Stimulated activated CD8-positive, alpha-beta memory T cell treated with anti-CD3 and anti-CD28 coated beads, Interleukin-12 subunit alpha, Interleukin-12 subunit beta, amount 100 ng/mL, for 24 hours (primary cell): ENCODE data around the gene KCNC4.

Experiments
- DNase-seq: peaks from one replicate; pipeline ENCODE4 v3.0.0-alpha.2; 2020; ENCODE audit errors: extremely low read depth

Gene KCNC4

GRCh38 chr1:110211496-110212168 lies 1.5 kb downstream of the KCNC4 start:
- no peak for DNase-seq

DNA sequence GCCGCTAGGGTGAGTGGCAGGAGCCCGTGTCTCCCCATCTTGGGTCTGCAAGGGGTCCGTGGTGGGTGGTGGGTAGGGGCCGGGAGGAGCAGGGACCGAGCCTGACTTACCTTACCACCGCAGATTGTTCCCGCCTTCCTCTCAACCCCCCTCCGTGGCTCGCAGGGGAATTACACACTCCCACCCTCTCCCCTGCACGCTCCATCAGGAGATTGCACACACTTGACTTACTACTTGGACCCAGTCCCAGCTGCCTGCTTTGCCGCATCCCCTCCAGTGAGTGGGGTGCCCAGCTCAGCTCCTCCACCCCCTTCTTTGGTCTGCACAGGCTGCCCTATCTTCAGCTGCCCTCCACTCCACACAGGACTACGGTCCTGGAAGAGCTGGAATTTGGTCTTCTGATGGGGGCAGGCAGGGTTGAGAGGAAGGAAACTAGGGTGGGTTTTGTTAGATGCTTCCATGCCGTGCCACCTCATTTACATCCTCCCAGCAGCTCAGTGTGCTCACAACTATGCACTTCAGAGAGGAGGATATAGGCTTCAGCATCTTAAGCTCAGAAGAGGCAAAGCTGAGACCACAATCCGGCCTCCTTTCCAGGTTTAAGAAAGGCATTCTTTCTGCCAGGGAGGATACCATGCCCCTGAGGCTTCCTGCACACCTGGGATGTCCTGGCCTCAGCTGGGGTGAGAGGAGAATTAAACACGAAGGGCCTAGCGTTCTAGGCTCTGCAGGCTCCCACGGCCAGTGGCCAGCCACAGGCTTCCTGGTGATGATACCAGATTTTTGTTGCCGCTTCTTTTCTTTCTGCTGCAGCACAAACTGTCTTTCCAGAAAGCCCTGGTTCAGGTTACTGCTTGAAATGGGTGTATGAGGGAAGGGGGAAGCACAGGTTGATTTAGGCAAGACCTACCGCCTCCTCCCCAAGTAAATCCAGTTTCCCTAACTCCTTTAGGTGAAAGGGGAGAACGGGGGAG lies 2.3 kb downstream of the KCNC4 start:
- no peak for DNase-seq

DNA sequence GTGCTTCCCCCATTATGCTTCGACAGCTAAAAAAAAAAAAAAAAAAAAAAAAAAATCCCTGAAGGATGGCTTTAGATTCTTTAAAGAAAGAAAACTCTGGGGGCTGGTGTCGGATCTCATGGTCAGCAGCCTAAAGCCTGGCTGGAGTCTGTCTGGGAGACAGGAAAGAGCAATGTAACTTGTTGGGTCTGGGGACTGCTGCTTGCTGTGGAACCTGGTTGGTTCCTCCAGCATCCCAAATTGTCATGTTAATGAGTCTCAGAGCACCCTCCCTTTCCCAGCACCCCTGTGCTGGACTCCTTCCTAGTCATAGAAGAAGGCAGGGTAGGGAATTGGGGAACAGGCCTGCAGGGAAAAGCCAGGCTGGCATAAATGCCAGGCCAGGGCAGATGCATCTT lies 3.0 kb downstream of the KCNC4 start:
- DNase-seq: no peak

DNA sequence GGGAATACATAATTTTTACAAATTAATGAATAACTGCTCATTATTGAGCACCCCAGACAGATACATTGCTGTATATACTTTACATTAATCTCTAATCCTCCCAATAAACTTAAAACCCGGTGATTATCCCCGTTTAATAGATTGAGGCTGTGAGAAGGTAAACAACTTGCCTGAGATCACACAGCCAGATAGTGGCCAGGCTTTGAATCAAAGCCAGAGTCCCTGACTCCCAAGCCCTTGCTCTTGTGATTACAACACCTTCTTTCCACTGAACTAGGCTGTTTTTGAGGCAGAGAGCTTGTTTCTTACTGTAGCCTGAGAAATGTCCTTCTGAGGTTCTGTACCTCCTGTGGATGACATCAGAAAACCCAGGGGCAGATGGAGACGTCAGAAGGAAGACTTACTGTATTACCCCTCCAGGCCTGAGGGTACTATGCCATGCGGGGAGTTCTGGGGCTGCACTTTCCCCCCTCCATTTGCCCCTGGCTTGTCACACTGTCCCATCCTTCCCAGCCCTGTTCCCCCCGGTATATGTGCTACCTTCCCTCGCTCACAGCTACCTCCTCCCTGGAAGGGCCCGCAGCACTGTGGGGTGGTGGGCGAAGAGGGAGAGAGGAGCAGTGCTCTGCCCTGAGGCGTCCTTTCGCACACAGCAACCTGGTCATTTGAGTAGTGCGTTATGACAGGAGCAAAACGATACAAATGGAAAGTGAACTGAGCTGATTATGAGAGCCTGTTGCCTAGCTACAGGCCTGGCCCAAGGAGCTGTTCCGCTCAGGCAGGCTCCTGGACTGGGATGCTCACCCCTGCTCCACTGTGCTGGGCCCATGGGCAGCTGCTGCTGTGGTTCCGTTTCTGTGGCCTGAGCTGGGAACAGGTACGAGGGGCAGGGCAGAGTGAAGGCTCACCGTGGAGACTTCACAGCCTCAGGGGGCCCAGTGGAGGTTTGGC lies 4.6 kb downstream of the KCNC4 start:
- DNase-seq: no peak

DNA sequence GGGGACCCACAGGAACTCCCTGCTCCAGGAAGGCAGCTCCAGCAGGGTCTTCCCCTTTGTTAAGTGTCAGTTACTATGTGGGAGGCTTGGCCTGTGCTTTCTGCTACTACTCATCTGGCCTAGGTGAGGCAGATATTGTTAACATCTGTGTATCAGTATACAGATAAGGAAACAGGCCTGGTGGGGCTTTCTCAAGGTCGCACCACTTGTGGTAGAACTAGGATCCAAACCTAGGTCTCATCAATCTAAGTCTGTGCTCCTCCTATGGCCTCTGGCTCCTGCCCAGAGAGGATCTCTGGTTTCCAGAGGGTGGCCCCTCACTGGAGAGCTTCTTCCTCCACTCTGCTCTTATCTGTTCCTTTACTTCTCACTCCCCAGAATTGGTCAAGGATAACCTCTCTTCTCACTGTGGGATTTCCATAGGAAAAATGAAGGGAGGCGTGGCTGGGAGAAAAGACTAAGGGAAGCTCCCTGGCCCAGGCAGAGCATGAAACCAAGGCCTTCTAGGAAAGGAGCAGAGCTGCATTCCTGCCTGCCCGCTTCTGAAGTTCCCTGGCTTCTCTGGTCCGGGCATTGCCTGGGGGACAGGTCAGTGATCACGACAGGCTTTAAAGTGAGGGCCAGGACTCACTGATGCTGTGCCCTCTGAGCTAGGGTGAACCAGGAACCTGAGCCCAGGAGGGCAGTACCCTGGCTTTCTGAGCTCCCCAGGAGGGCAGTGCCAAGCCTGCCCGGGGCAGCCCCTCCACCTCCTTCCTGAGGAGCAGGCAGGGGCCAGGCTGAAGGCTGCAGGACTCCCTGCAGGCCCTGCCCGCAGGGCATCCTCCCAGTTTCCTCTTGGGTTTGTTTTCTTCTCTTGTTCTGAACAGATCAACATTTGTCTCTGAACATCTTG lies 5.8 kb downstream of the KCNC4 start:
- DNase-seq: no peak

GRCh38 chr1:110216844-110217444 lies 6.8 kb downstream of the KCNC4 start:
- DNase-seq: no peak

DNA sequence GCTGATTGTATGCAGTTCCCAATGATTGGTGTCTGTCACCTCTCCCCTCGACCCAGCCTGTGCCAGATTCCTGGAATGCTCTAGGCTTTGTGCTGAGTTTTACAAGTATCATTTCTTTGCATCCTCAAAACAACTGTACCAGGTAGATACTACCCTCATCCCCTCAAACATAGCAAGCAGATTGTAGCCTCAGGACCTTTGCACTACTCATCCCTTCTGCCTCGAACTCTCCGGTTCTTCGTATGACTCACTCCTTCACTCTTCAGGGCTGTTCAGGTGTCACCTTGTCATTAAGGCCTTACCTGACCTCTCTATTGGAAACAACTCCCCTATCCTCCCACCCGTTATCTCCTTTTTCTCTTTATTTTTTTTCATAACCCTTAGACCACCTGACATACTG lies 8.0 kb downstream of the KCNC4 start:
- DNase-seq: no peak

DNA sequence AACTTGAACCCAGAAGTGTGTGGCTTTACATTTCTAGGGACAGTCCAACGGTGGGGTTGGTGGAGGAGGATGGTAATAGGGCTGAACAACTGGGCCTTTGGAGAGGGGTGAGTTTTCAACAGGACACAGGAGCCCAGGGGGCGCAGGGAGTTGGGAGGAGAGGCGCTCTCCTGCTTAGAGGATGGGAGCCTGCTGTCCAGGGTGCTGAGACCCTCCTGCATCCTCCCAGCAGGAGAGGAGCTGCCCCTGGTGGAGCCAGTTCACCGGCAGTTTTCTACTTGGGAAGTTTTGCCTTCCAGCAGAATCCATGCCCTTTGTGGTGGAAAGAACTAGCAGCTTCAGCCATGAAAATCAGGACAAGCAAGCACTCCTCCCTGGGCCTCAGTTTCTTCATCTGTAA lies 8.6 kb downstream of the KCNC4 start:
- DNase-seq: no peak

DNA sequence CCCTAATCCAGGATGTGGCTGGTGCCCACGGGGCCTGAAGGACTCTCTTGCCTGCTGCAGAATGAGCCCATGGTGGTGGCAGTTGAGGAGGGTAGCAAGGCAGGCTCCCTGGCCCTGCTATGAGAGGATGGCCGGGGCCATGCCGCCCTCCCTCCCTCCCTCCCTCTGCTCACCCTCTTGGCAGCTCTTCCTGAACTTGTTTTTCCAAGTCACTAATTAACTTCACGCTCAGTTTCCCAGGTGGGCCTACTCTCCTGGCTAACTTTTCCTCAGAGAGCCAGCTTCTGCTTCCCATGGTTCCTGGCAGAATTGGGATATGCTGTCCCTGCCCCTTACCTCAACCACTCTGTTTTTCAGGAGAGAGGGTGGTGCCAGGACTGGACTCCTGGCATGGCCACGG lies 10.2 kb downstream of the KCNC4 start:
- no peak for DNase-seq

- DNase-seq: no peak
These were observed 11.0 kb downstream of the KCNC4 start for GRCh38 chr1:110221119-110221518.

GRCh38 chr1:110223127-110223526 lies 13.0 kb downstream of the KCNC4 start:
- no peak for DNase-seq

GRCh38 chr1:110223581-110223980 lies 13.5 kb downstream of the KCNC4 start:
- DNase-seq: no peak

DNA sequence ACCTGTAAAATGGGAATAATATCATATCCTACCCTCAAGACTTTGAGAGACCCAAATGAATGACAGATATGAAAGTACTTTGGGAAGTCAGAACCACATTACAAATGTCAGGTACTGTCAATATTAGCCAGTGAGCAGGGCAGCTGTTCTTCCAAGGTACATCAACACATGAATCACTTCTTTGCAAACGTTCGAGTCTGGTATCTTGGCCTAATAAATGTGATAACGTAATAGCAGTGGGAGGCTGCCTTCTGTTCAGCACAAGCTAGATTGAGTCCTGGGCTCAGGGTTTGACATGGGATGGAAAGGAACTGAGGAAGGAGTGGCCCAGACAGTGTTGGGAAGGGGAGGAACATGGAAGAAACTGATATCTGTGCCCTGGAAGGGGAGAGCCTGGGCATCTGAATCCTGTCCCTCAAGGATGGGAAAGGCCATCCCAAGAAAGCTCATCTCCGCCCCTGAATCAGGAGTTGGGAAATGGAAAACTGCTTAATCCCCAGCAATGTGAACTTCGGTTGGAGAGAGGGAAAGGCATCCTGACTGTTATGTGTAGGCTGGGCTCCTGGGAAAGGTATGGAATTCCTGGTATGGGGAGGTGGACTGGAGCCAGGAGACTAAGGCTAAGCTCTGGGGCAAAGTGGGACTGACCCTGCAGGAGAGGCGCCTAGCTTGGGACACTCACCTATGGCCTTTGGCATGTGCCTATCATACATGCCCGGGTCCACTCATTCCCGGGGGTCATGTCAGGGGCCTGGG lies 14.3 kb downstream of the KCNC4 start:
- DNase-seq: no peak

- DNase-seq: no peak
These were observed 15.1 kb downstream of the KCNC4 start for GRCh38 chr1:110225212-110225611.

GRCh38 chr1:110225756-110226404 lies 15.8 kb downstream of the KCNC4 start:
- DNase-seq: no peak

DNA sequence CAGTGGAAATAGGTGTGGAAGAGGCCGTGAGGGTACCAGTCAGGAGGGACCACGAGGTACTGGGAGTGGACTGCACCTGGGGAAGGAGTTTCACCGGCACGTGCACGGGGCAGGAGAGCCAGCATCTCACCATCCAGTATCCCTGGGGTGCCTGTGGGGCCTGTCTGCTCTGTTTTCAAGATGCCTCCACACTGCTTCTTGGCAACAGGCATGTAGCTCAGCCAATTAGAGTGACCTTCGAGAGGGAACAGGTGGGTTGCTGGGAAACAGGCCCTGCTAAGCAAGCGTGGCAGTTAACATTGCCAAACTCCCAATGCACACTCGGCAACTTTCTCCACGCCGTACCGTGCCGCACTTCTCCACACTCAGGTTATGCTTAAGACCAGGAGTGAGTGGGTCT lies 17.7 kb downstream of the KCNC4 start:
- DNase-seq: no peak

- DNase-seq: no peak
These were observed 18.3 kb downstream of the KCNC4 start for GRCh38 chr1:110228381-110228780.

DNA sequence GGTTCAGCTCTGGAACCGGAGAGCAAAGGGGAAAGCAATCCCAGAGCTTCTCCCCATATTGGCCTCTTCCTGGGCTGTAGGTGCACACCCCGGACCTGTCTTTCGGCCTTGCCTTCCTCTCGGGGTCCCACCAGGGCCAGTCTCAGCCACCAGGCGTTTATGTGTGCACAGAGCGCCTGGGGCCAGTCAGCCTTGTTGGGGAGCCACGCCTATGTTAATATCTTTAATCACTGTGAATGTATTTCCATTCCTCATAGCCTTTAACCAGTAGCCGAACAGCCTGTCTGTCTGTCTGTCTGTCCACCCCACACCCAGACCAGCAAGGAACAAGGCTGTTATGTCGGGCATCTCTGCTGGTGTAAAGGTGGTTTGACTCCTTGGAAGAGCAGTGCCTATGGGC lies 18.8 kb downstream of the KCNC4 start:
- no peak for DNase-seq

- DNase-seq: no peak
These were observed 19.4 kb downstream of the KCNC4 start for GRCh38 chr1:110229348-110230001.
